GM19328 (cell line): Measurements from ENCODE around the gene ZNF784.

Experiments
- ATAC-seq: cut with Tn5 transposase; IDR thresholded peaks from one replicate; pipeline ENCODE4 v1.9.1; 2021; ENCODE audit warnings: mild to moderate bottlenecking, moderate library complexity; ENCODE audit not compliant: unreplicated experiment

The ZNF784 gene

GRCh38 chr19:55603581-55604292 lies 20.6 kb downstream of the ZNF784 start:
- ATAC-seq: no peak

- no peak for ATAC-seq
Observed at GRCh38 chr19:55603115-55603514, 21.3 kb downstream of the ZNF784 start.

GRCh38 chr19:55602104-55603001 lies 22.0 kb downstream of the ZNF784 start:
- ATAC-seq: no peak

GRCh38 chr19:55601084-55601483 lies 23.3 kb downstream of the ZNF784 start:
- ATAC-seq: no peak

GRCh38 chr19:55600662-55601028 lies 23.7 kb downstream of the ZNF784 start:
- no peak for ATAC-seq

- peak; percentile 37 for ATAC-seq
Observed at GRCh38 chr19:55599842-55600661, 24.3 kb downstream of the ZNF784 start, which contains the start of gene ZNF524. Gene ZNF524 (plus strand): TSS chr19:55600288. CDS start chr19:55602113, 1,825 bp downstream.

- ATAC-seq: peak; percentile 52
Observed at GRCh38 chr19:55599468-55599841, 24.9 kb downstream of the ZNF784 start, which contains the start of gene FIZ1. Gene FIZ1 (minus strand): TSS chr19:55599517. CDS start chr19:55597865, 1,652 bp downstream.

GRCh38 chr19:55598719-55599467 lies 25.5 kb downstream of the ZNF784 start:
- ATAC-seq: peak; percentile 51

GRCh38 chr19:55598034-55598433 lies 26.3 kb downstream of the ZNF784 start:
- ATAC-seq: no peak

- no peak for ATAC-seq
Observed at GRCh38 chr19:55597501-55597921, 26.9 kb downstream of the ZNF784 start.

GRCh38 chr19:55596304-55596703 lies 28.1 kb downstream of the ZNF784 start:
- no peak for ATAC-seq

GRCh38 chr19:55594996-55595545 lies 29.3 kb downstream of the ZNF784 start:
- ATAC-seq: no peak

- no peak for ATAC-seq
Observed at GRCh38 chr19:55593096-55593772, 31.1 kb downstream of the ZNF784 start.

GRCh38 chr19:55592391-55593090 lies 31.8 kb downstream of the ZNF784 start:
- no peak for ATAC-seq

GRCh38 chr19:55591555-55591954 lies 32.8 kb downstream of the ZNF784 start:
- no peak for ATAC-seq

GRCh38 chr19:55590617-55591016 lies 33.7 kb downstream of the ZNF784 start:
- no peak for ATAC-seq

GRCh38 chr19:55590109-55590508 lies 34.3 kb downstream of the ZNF784 start:
- no peak for ATAC-seq

GRCh38 chr19:55588738-55589137 lies 35.6 kb downstream of the ZNF784 start:
- ATAC-seq: no peak
